NCI-H1930 (cell line): ENCODE measurements around the gene MRM1.
"Not testable (repeated sequence)": the region's sequence is repeated elsewhere in the genome, so short reads cannot be mapped to it uniquely, and the experiment has no call there.

ENCODE experiments used
- DNase-seq, 2 experiments: peaks; one replicate each; lab custom pipeline; 2025; lab: John Stamatoyannopoulos, UW

The MRM1 gene

GRCh38 chr17:36600936-36601302, 464 bp upstream of the MRM1 start:
- DNase-seq = no peak

- peak in 1 of 2 experiments; percentile 16 for DNase-seq
Observed at GRCh38 chr17:36602030-36602748, 806 bp downstream of the MRM1 start.

- DNase-seq = peak; percentile 68 to 71
Observed at GRCh38 chr17:36602924-36603384, 1.6 kb downstream of the MRM1 start.

GRCh38 chr17:36605028-36605427, 3.6 kb downstream of the MRM1 start:
- DNase-seq = not testable (repeated sequence)

- no peak for DNase-seq
Observed at GRCh38 chr17:36608280-36608679, 6.9 kb downstream of the MRM1 start.

GRCh38 chr17:36608794-36609497, 7.6 kb downstream of the MRM1 start:
- DNase-seq = peak; percentile 52 to 56

GRCh38 chr17:36609498-36609862, 8.1 kb downstream of the MRM1 start:
- DNase-seq = no peak

GRCh38 chr17:36610474-36610873, 9.1 kb downstream of the MRM1 start:
- DNase-seq = no peak

GRCh38 chr17:36611345-36612072, 10.1 kb downstream of the MRM1 start:
- no peak for DNase-seq

- DNase-seq = no peak
Observed at GRCh38 chr17:36612323-36612722, 10.9 kb downstream of the MRM1 start.

GRCh38 chr17:36613155-36613554, 11.8 kb downstream of the MRM1 start:
- no peak for DNase-seq

GRCh38 chr17:36614081-36614480, 12.7 kb downstream of the MRM1 start:
- no peak for DNase-seq

GRCh38 chr17:36614933-36615332, 13.6 kb downstream of the MRM1 start:
- DNase-seq = no peak

GRCh38 chr17:36616061-36617029, 15.0 kb downstream of the MRM1 start:
- no peak for DNase-seq

GRCh38 chr17:36617773-36618172, 16.4 kb downstream of the MRM1 start:
- DNase-seq = no peak

- DNase-seq = no peak
Observed at GRCh38 chr17:36623281-36623680, 21.9 kb downstream of the MRM1 start.

- DNase-seq = no peak
Observed at GRCh38 chr17:36625188-36625587, 23.8 kb downstream of the MRM1 start.

- peak; percentile 39 to 53 for DNase-seq
Observed at GRCh38 chr17:36627101-36627500, 25.7 kb downstream of the MRM1 start.

GRCh38 chr17:36628576-36628975, 27.2 kb downstream of the MRM1 start:
- DNase-seq = no peak

GRCh38 chr17:36629252-36629847, 28.0 kb downstream of the MRM1 start:
- DNase-seq = peak; percentile 84

GRCh38 chr17:36629970-36630502, 28.7 kb downstream of the MRM1 start:
- no peak for DNase-seq
